ENCODE results near the gene PIGM.

DNA sequence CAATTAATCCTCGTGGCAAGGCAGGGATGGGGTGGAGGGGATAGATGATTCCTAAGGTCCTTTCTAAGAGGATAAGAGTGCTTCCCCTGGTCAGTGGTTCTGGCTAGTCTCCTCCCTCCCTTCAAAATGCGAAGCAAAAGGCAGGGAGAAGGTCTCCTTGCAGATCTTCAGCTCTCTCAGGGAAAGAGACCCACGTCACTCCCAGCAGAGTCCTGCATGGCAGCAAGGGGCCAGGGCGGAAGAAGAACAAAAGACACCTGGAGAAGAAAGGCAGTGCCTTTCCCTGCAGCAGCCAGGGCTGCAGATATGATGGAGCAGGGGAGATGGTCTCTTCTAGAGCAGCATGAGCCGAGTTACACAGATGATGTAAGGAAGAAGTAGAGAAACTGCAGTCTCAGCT lies 48.1 kb downstream of the PIGM start:
- TF ChIP-seq SREBF2 (IDR thresholded peaks at IDR 0.05) (no peak), ESRRA (IDR thresholded peaks at IDR 0.05; ENCODE audit: borderline replicate concordance, low read length) (no peak), RAD21 (conservative IDR thresholded peaks at IDR 0.05 in 1 of 2, IDR thresholded peaks at IDR 0.05 in 1 of 2) (no peak), RARB (CRISPR knock-in tag; IDR thresholded peaks at IDR 0.05) (no peak), RFX5 (IDR thresholded peaks at IDR 0.05) (no peak)
- TF ChIP-seq, protein P1, sequence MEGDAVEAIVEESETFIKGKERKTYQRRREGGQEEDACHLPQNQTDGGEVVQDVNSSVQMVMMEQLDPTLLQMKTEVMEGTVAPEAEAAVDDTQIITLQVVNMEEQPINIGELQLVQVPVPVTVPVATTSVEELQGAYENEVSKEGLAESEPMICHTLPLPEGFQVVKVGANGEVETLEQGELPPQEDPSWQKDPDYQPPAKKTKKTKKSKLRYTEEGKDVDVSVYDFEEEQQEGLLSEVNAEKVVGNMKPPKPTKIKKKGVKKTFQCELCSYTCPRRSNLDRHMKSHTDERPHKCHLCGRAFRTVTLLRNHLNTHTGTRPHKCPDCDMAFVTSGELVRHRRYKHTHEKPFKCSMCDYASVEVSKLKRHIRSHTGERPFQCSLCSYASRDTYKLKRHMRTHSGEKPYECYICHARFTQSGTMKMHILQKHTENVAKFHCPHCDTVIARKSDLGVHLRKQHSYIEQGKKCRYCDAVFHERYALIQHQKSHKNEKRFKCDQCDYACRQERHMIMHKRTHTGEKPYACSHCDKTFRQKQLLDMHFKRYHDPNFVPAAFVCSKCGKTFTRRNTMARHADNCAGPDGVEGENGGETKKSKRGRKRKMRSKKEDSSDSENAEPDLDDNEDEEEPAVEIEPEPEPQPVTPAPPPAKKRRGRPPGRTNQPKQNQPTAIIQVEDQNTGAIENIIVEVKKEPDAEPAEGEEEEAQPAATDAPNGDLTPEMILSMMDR (IDR thresholded peaks at IDR 0.05) = no peak
- TF ChIP-seq, protein P2, sequence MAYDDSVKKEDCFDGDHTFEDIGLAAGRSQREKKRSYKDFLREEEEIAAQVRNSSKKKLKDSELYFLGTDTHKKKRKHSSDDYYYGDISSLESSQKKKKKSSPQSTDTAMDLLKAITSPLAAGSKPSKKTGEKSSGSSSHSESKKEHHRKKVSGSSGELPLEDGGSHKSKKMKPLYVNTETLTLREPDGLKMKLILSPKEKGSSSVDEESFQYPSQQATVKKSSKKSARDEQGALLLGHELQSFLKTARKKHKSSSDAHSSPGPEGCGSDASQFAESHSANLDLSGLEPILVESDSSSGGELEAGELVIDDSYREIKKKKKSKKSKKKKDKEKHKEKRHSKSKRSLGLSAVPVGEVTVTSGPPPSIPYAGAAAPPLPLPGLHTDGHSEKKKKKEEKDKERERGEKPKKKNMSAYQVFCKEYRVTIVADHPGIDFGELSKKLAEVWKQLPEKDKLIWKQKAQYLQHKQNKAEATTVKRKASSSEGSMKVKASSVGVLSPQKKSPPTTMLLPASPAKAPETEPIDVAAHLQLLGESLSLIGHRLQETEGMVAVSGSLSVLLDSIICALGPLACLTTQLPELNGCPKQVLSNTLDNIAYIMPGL (CRISPR knock-in tag; IDR thresholded peaks at IDR 0.05; ENCODE audit: borderline replicate concordance) = no peak

Data from A549 (cell line).